Metanephros (tissue), 1 donor: ENCODE data around the gene UNC45B. TPM values are rescaled to one million over a fixed set of nuclear protein-coding genes. Genes with fewer than 3 reads are reported as not detected.

ENCODE experiments used
- total RNA-seq: library from RNA; depleted of rRNA; stranded (reverse); fragments of >200 nt; gene quantifications from one replicate; pipeline ENCODE4 v1.2.3, GENCODE V29; 2014

UNC45B gene, protein sequence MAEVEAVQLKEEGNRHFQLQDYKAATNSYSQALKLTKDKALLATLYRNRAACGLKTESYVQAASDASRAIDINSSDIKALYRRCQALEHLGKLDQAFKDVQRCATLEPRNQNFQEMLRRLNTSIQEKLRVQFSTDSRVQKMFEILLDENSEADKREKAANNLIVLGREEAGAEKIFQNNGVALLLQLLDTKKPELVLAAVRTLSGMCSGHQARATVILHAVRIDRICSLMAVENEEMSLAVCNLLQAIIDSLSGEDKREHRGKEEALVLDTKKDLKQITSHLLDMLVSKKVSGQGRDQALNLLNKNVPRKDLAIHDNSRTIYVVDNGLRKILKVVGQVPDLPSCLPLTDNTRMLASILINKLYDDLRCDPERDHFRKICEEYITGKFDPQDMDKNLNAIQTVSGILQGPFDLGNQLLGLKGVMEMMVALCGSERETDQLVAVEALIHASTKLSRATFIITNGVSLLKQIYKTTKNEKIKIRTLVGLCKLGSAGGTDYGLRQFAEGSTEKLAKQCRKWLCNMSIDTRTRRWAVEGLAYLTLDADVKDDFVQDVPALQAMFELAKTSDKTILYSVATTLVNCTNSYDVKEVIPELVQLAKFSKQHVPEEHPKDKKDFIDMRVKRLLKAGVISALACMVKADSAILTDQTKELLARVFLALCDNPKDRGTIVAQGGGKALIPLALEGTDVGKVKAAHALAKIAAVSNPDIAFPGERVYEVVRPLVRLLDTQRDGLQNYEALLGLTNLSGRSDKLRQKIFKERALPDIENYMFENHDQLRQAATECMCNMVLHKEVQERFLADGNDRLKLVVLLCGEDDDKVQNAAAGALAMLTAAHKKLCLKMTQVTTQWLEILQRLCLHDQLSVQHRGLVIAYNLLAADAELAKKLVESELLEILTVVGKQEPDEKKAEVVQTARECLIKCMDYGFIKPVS
- 32.2 TPM for total RNA-seq

DNA sequence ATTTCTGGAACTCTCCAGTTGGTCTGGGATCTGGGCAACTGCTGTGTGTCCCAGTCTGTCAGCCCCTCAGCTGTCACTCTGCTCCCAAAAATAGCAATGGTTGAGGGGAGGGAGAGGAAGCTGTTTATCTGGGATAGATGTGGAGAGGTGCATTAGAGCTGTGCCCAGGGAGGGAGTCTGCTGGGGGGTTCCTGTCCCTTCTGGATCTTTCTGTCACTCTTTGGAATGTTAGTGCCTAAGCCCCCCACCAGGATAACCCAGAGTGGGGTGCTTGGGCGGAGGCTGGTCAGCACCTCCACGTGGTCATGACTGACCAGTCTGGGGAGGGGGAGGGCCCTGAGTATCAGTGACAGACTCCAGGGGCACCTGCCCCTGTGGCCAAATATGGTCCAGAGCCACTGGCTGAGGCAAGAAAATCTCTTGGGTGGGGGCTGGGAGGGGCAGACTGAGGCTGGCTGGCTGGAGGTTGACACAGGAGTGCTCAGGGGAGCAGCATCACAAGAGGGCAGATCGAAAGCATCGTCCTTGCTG lies at the start of gene UNC45B:
Gene UNC45B (plus strand): TSS at position 443 of the 531 bp plus-strand sequence. CDS start 447 bp downstream, outside the sequence.

DNA sequence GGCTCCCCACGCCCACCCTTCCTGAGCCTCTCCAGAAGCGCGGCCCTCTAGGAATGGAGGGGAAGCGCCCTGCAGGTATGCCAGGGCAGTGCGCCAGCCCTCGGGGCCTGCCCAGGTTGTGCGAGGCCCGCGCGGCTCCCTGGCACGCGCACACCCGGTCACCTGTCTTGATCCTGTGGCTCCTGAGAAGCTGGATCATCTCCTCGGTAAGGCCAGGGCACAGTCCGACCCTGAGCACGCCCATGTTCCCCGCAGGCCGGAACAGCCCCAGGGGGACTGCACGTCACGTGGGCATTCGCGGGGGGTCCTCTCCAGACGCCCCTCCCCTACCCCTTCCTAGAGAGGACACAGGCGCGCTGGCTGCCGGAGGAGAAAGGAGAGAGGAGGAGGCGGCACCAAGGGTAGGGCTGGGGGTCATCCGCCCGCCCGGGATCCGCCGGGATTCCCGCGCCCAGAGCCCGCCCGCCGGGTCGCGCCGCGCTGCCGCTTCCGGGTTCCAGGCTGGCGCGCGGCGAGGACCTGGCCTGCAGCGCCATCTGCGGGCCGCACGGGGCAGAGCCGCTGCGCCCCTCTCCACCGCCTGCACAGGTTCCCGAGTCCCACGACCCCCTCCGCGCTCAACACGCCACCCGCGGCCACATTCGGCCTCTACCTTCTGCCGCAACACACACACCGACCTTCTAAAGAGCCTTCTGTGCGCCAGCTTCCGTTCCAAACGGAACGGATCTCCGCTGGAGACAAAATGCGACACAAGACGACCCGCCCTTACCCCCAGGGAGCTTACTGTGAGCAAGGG lies 28.0 kb upstream of the UNC45B start, which contains the start of gene RAD51D:
Gene RAD51D (minus strand): TSS at position 491 of the 796 bp plus-strand sequence. CDS start 247 bp downstream, at position 244.

DNA sequence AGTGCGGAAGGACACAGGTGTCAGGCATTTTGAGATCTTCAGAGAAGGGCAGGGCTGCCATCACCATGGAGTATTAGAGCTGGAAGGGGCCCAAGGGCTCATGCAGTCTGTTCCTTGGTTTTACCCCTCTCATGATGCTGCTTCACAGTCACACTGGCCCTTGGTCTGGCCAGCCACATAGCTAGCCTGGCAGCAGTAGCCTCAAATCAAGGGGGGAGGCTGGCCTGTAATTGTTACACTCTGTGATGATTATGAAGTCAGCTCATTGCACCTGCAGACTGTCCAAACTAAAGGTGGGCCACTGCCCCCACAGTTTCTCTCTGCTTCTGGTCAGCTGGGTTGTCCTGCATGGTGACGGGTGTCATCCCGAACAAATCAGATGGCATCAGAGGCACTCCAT lies 26.3 kb upstream of the UNC45B start, which contains the start of gene FNDC8:
Gene FNDC8 (plus strand): TSS at position 301 of the 400 bp plus-strand sequence. CDS start 79 bp downstream, at position 380.

DNA sequence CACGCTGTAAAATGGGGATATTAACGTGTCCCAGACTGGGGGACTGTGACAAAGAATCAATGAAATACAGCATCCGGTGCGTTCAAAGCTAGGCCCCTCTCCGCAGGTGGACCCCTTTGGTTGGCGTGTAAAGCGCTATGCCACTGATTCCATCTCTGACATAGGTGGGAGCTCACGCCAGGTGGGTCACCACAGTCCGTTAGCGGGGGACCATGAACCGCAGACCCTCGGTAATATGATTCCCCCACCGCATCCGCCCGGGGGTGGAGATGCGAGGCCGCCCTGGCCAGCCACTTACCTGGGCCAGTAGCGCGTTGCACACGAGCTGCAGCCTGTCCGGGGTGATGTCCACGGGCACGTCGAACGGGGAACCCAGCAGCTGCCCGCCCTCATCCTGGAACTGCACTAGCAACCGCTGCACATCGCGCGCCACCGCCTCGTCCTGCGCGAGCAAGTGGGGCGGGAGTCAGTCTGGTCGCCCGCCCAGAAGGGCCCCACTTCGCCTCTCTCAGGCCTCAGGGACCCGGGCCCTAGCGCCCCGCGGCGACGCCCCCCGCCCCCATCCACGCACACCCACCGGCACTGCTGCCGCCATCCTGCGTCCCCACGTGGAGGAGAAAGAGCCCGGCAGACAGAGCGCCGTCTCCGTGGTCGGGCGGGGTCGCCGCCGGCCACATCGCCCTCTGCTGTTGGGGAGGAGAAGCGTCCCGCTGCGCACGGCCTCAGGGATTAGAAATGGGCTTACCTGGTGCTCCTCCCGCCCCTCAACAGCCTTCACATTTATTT lies 5.7 kb upstream of the UNC45B start, which contains the start of gene NLE1:
Gene NLE1 (minus strand): TSS at position 623 of the 786 bp plus-strand sequence. CDS start 28 bp downstream, at position 595.

DNA sequence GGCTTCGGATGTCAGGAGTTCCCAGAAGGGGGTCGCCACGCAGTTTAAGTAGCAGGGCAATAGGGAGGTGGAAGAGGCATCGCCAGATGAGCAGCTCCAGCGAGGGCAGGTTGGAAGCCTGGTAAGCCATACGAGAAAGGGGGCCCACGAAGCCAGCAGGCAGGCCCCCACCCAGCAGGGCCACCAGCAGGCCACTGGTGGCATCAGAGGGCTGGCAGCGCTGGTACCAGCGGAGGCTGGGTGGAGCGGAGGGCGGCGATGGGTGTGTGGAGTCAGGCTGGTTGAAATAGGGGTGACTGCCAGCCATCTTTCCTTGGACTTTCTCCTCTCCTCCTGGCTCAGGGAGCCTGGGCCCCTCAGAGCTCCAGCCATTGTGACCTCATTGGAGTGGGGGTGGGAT lies 46.4 kb downstream of the UNC45B start, which contains the start of gene SLC35G3:
Gene SLC35G3 (minus strand): TSS at position 393 of the 400 bp plus-strand sequence. CDS start 86 bp downstream, at position 307.

Other genes starting within 250 kb of the UNC45B start
- gene CCT6B, start 186.4 kb upstream of the UNC45B start, total RNA-seq = 2.3 TPM
- gene ZNF830, start 186.3 kb upstream of the UNC45B start, total RNA-seq = 10.3 TPM
- 63.4 TPM for gene LIG3, start 167.3 kb upstream of the UNC45B start, total RNA-seq
- gene RFFL, start 84.1 kb upstream of the UNC45B start, total RNA-seq = 19.0 TPM
- gene RAD51D, start 28.0 kb upstream of the UNC45B start, total RNA-seq = 12.1 TPM
- gene FNDC8, start 26.2 kb upstream of the UNC45B start, total RNA-seq = not detected
- gene NLE1, start 5.5 kb upstream of the UNC45B start, total RNA-seq = 15.7 TPM
- gene SLC35G3, start 46.6 kb downstream of the UNC45B start, total RNA-seq = not detected
- gene SLFN5, start 95.3 kb downstream of the UNC45B start, total RNA-seq = 15.9 TPM
- gene SLFN11, start 225.8 kb downstream of the UNC45B start, total RNA-seq = 16.3 TPM